Astrocyte (in vitro differentiated cells and primary cell): ENCODE results near the gene MROH2B. TPM values are rescaled to one million over a fixed set of nuclear protein-coding genes. Genes with fewer than 3 reads are reported as not detected.

Source experiments
- DNase-seq: peaks from one replicate; pipeline ENCODE4 v3.0.0-alpha.2; 2010; ENCODE audit warnings: low read depth
- FAIRE-seq: peaks from 2 replicates; lab custom pipeline; 2011; peaks lifted over from hg19 to GRCh38; lab: Jason Lieb, UNC
- H2AFZ ChIP-seq: 2 replicates; pipeline ENCODE4 v1.6.0; 2012; ENCODE audit warnings: low read depth, low read length, inconsistent platforms
- H3K27ac ChIP-seq: 2 replicates; pipeline ENCODE4 v1.5.1; 2011; ENCODE audit warnings: low read depth, low read length, inconsistent platforms
- H3K27me3 ChIP-seq: 2 replicates; pipeline ENCODE4 v1.6.0; 2011; ENCODE audit warnings: low read length, inconsistent platforms; ENCODE audit not compliant: insufficient read depth
- H3K36me3 ChIP-seq: 2 replicates; pipeline ENCODE4 v1.5.1; 2011; ENCODE audit warnings: low read length, inconsistent platforms; ENCODE audit not compliant: insufficient read depth
- H3K4me1 ChIP-seq: 2 replicates; pipeline ENCODE4 v1.5.1; 2011; ENCODE audit warnings: low read length, inconsistent platforms; ENCODE audit not compliant: insufficient read depth
- H3K4me2 ChIP-seq: 2 replicates; pipeline ENCODE4 v1.6.0; 2012; ENCODE audit warnings: low read length, inconsistent platforms
- H3K4me3 ChIP-seq: 2 replicates; pipeline ENCODE4 v1.5.1; 2011; ENCODE audit warnings: low read depth, mild to moderate bottlenecking, low read length, inconsistent platforms; ENCODE audit not compliant: insufficient read depth
- H3K79me2 ChIP-seq: 2 replicates; pipeline ENCODE4 v1.6.0; 2012; ENCODE audit warnings: mild to moderate bottlenecking, low read length, inconsistent platforms; ENCODE audit not compliant: insufficient read depth
- H3K9ac ChIP-seq: 2 replicates; pipeline ENCODE4 v1.6.0; 2012; ENCODE audit warnings: mild to moderate bottlenecking, low read length, inconsistent platforms
- H3K9me3 ChIP-seq: 2 replicates; pipeline ENCODE4 v1.5.1; 2012; ENCODE audit warnings: low read depth, mild to moderate bottlenecking, low read length, inconsistent platforms; ENCODE audit not compliant: insufficient read depth
- H4K20me1 ChIP-seq: 2 replicates; pipeline ENCODE4 v1.6.0; 2012; ENCODE audit warnings: low read length, inconsistent platforms; ENCODE audit not compliant: insufficient read depth
- H3K27ac Mint-ChIP-seq: one replicate; pipeline ENCODE4 v1.8.0; 2021; ENCODE audit warnings: mild to moderate bottlenecking, mixed read lengths; ENCODE audit not compliant: unreplicated experiment
- H3K27me3 Mint-ChIP-seq: one replicate; pipeline ENCODE4 v1.8.0; 2021; ENCODE audit warnings: low read depth, mixed read lengths; ENCODE audit not compliant: unreplicated experiment
- H3K36me3 Mint-ChIP-seq: one replicate; pipeline ENCODE4 v1.8.0; 2021; ENCODE audit warnings: low read depth, mixed read lengths; ENCODE audit not compliant: unreplicated experiment
- H3K4me1 Mint-ChIP-seq: one replicate; pipeline ENCODE4 v1.8.0; 2021; ENCODE audit warnings: low read depth, mixed read lengths; ENCODE audit not compliant: unreplicated experiment
- H3K4me3 Mint-ChIP-seq: one replicate; pipeline ENCODE4 v1.8.0; 2021; ENCODE audit warnings: mild to moderate bottlenecking, moderate library complexity, mixed read lengths; ENCODE audit not compliant: unreplicated experiment
- H3K9me3 Mint-ChIP-seq: one replicate; pipeline ENCODE4 v1.8.0; 2021; ENCODE audit warnings: mild to moderate bottlenecking, mixed read lengths; ENCODE audit not compliant: unreplicated experiment
- EZH2 ChIP-seq: IDR thresholded peaks from 2 replicates; pipeline ENCODE4 v1.6.1; 2012; ENCODE audit warnings: mild to moderate bottlenecking, low read length, inconsistent platforms; ENCODE audit not compliant: insufficient read depth
- total RNA-seq: library from RNA; stranded (reverse); gene quantifications from 2 replicates; pipeline ENCODE4 v1.2.1, GENCODE V29; 2021
- TF ChIP-seq, protein P1 (sequence below): IDR thresholded peaks from 2 replicates; pipeline ENCODE4 v1.5.1; 2011; ENCODE audit warnings: low read depth, mild to moderate bottlenecking, inconsistent platforms, low read length, moderate library complexity; ENCODE audit not compliant: insufficient read depth

Gene MROH2B
- total RNA-seq, 1 donor from 2014 or later: not detected

GRCh38 chr5:41057231-41057630, 13.9 kb downstream of the MROH2B start:
- Histone ChIP-seq H3K27ac (no peak overlapping the region), H3K27me3 (no peaks in the 10 kb centered on the region), H3K4me1 (no peaks in the 10 kb centered on the region), H3K9me3 (no peaks in the 10 kb centered on the region), H3K36me3 (no peaks in the 10 kb centered on the region), H3K79me2 (no peaks in the 10 kb centered on the region), H3K9ac (no peak overlapping the region), H2AFZ (no peak overlapping the region), H3K4me3 (no peak overlapping the region), H3K4me2 (no peak overlapping the region), H4K20me1 (no peaks in the 10 kb centered on the region)
- Mint-ChIP-seq H3K27ac (no peak overlapping the region), H3K4me3 (no peak overlapping the region), H3K27me3 (peaks cover 2% of the 10 kb centered on the region), H3K9me3 (no peaks in the 10 kb centered on the region), H3K36me3 (no peaks in the 10 kb centered on the region), H3K4me1 (no peaks in the 10 kb centered on the region)
- TF ChIP-seq, protein P1, sequence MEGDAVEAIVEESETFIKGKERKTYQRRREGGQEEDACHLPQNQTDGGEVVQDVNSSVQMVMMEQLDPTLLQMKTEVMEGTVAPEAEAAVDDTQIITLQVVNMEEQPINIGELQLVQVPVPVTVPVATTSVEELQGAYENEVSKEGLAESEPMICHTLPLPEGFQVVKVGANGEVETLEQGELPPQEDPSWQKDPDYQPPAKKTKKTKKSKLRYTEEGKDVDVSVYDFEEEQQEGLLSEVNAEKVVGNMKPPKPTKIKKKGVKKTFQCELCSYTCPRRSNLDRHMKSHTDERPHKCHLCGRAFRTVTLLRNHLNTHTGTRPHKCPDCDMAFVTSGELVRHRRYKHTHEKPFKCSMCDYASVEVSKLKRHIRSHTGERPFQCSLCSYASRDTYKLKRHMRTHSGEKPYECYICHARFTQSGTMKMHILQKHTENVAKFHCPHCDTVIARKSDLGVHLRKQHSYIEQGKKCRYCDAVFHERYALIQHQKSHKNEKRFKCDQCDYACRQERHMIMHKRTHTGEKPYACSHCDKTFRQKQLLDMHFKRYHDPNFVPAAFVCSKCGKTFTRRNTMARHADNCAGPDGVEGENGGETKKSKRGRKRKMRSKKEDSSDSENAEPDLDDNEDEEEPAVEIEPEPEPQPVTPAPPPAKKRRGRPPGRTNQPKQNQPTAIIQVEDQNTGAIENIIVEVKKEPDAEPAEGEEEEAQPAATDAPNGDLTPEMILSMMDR: no peak
- no peak for TF ChIP-seq EZH2
- DNase-seq (no peak), FAIRE-seq (no peak)

DNA sequence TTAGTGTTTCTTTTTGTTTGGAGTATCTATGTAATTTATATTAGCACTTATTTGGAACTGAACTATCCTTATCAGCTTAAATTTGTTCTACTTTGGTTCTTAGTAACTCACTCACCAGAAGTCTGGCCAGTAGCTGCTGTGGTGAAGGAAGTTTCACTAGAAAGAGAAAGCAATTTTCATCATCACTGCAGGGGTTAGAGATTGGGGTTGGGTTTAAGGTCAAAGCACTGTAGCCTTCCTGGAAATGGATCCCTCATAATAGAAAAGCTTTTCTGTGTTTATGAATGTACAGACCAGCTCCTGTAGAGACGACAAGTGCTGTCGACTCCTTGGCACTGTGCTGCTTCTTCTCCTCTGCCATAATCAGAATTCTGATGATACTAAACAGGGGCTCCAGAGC, 22.2 kb downstream of the MROH2B start:
- no peaks in the 10 kb centered on the region for H3K4me1 Mint-ChIP-seq
- H3K4me3 Mint-ChIP-seq: no peak overlapping the region
- H4K20me1 ChIP-seq: no peaks in the 10 kb centered on the region
- H3K79me2 ChIP-seq: no peaks in the 10 kb centered on the region
- DNase-seq: no peak
- no peaks in the 10 kb centered on the region for H3K9me3 Mint-ChIP-seq
- H3K4me1 ChIP-seq: no peaks in the 10 kb centered on the region
- H3K4me3 ChIP-seq: no peak overlapping the region
- no peak overlapping the region for H2AFZ ChIP-seq
- no peaks in the 10 kb centered on the region for H3K27me3 Mint-ChIP-seq
- H3K36me3 ChIP-seq: no peaks in the 10 kb centered on the region
- no peak overlapping the region for H3K27ac ChIP-seq
- H3K9ac ChIP-seq: no peak overlapping the region
- FAIRE-seq: no peak
- no peak for TF ChIP-seq EZH2
- TF ChIP-seq, protein P1: no peak
- no peak overlapping the region for H3K27ac Mint-ChIP-seq
- no peak overlapping the region for H3K4me2 ChIP-seq
- peaks cover 2% of the 10 kb centered on the region for H3K27me3 ChIP-seq
- H3K36me3 Mint-ChIP-seq: no peaks in the 10 kb centered on the region
- no peaks in the 10 kb centered on the region for H3K9me3 ChIP-seq

GRCh38 chr5:41043109-41043747, 27.9 kb downstream of the MROH2B start:
- Histone ChIP-seq H4K20me1 (no peaks in the 10 kb centered on the region), H3K27me3 (no peaks in the 10 kb centered on the region), H3K27ac (no peak overlapping the region), H3K9ac (no peak overlapping the region), H3K79me2 (no peaks in the 10 kb centered on the region), H3K4me2 (no peak overlapping the region), H3K4me3 (no peak overlapping the region), H3K4me1 (no peaks in the 10 kb centered on the region), H2AFZ (no peak overlapping the region), H3K36me3 (no peaks in the 10 kb centered on the region), H3K9me3 (no peaks in the 10 kb centered on the region)
- DNase-seq: no peak
- no peaks in the 10 kb centered on the region for H3K4me1 Mint-ChIP-seq
- FAIRE-seq: no peak
- H3K9me3 Mint-ChIP-seq: no peaks in the 10 kb centered on the region
- H3K36me3 Mint-ChIP-seq: no peaks in the 10 kb centered on the region
- H3K4me3 Mint-ChIP-seq: no peak overlapping the region
- H3K27ac Mint-ChIP-seq: no peak overlapping the region
- H3K27me3 Mint-ChIP-seq: no peaks in the 10 kb centered on the region
- TF ChIP-seq EZH2: no peak
- TF ChIP-seq, protein P1: no peak
